A673 (cell line): Measurements from ENCODE around the gene SLIT3. TPM values are rescaled to one million over a fixed set of nuclear protein-coding genes. Genes with fewer than 3 reads are reported as not detected.

ENCODE experiments used
- BruUV-seq: library from RNA; stranded (reverse); fragments of 400-500 nt; replicated peaks from 2 replicates; lab custom pipeline; 2021; lab: Mats Ljungman, UMichigan
- CTCF ChIA-PET: fragments of 300-600 bp; sonication (Branson Sonifier 250); formaldehyde crosslinking; loops from one replicate; lab custom pipeline; 2022; ENCODE audit warnings: antibody characterized with exemption; lab: Charles Lee
- POLR2A ChIA-PET: fragments of 300-600 bp; sonication (Branson Sonifier 250); formaldehyde crosslinking; loops from one replicate; lab custom pipeline; 2022; ENCODE audit warnings: antibody characterized with exemption; ENCODE audit not compliant: low non-redundant PET; lab: Charles Lee
- DNase-seq: peaks from one replicate; pipeline ENCODE4 v3.0.0-alpha.2; 2015; ENCODE audit warnings: low spot score
- H3K27ac ChIP-seq: fragments of 200-600 bp; sonication (generic); 2 replicates; pipeline ENCODE4 v1.5.1; 2016; ENCODE audit warnings: mixed run types, low read depth, mild to moderate bottlenecking, mixed read lengths, antibody characterized with exemption, low read length; ENCODE audit not compliant: poor library complexity, severe bottlenecking
- H3K27me3 ChIP-seq: fragments of 200-600 bp; sonication (generic); replicated peaks from 2 replicates; pipeline ENCODE4 v1.6.1; 2017; ENCODE audit warnings: mixed run types, low read depth, mild to moderate bottlenecking, mixed read lengths, antibody characterized with exemption, low read length; ENCODE audit not compliant: insufficient read depth, poor library complexity
- H3K36me3 ChIP-seq: fragments of 200-600 bp; sonication (generic); 2 replicates; pipeline ENCODE4 v1.6.1; 2016; ENCODE audit warnings: mixed run types, mild to moderate bottlenecking, mixed read lengths, antibody characterized with exemption, low read length; ENCODE audit not compliant: insufficient read depth, poor library complexity, severe bottlenecking
- H3K4me1 ChIP-seq: fragments of 200-600 bp; sonication (generic); 2 replicates; pipeline ENCODE4 v1.6.1; 2017; ENCODE audit warnings: mixed run types, mild to moderate bottlenecking, mixed read lengths, antibody characterized with exemption, low read length; ENCODE audit not compliant: insufficient read depth, poor library complexity, severe bottlenecking
- H3K4me3 ChIP-seq: fragments of 200-600 bp; sonication (generic); 2 replicates; pipeline ENCODE4 v1.5.1; 2016; ENCODE audit warnings: low read depth, mixed run types, mild to moderate bottlenecking, mixed read lengths, low read length; ENCODE audit not compliant: poor library complexity, severe bottlenecking
- H3K9me3 ChIP-seq: fragments of 200-600 bp; sonication (generic); 2 replicates; pipeline ENCODE4 v1.6.1; 2016; ENCODE audit warnings: mixed run types, low read depth, mild to moderate bottlenecking, mixed read lengths, antibody characterized with exemption, low read length; ENCODE audit not compliant: poor library complexity, severe bottlenecking
- CTCF ChIP-seq: fragments of 300-800, 200-600 bp; sonication (generic); conservative IDR thresholded peaks from 2 replicates; pipeline ENCODE4 v1.5.1; 2017; ENCODE audit warnings: low read depth, mild to moderate bottlenecking, antibody characterized with exemption, low read length, moderate library complexity, mixed read lengths
- EZH2 ChIP-seq: fragments of 200-600 bp; sonication (generic); IDR thresholded peaks from 2 replicates; pipeline ENCODE4 v1.6.1; 2017; ENCODE audit warnings: borderline replicate concordance, low read depth, mild to moderate bottlenecking, mixed read lengths, antibody characterized with exemption, low read length; ENCODE audit not compliant: poor library complexity, severe bottlenecking
- intact Hi-C: fragments of 100-400 bp; cut with micrococcal nuclease; formaldehyde crosslinking; loops from one replicate; pipeline ENCODE4 v1.10.0; 2022; ENCODE audit not compliant: unreplicated experiment
- total RNA-seq: library from RNA; stranded (reverse); gene quantifications from 2 replicates; pipeline ENCODE4 v1.2.3, GENCODE V29; 2021

SLIT3 gene
- total RNA-seq, 1 experiment from 2014 or later = not detected

GRCh38 chr5:169272731-169273427 lies 28.1 kb downstream of the SLIT3 start:
- BruUV-seq = no TSS peak
- H3K27ac ChIP-seq = no peak overlapping the region
- no peaks in the 10 kb centered on the region for H3K4me1 ChIP-seq
- H3K4me3 ChIP-seq = no peak overlapping the region
- intact Hi-C loops = no loop called here
- H3K9me3 ChIP-seq = no peaks in the 10 kb centered on the region
- ChIA-PET CTCF (no interaction called here), POLR2A (no interaction called here)
- TF ChIP-seq CTCF = no peak
- TF ChIP-seq EZH2 = no peak
- H3K36me3 ChIP-seq = no peaks in the 10 kb centered on the region
- no peaks in the 10 kb centered on the region for H3K27me3 ChIP-seq
- DNase-seq = no peak

- no peak overlapping the region for H3K27ac ChIP-seq
Observed at GRCh38 chr5:169272111-169272510, 28.8 kb downstream of the SLIT3 start.

GRCh38 chr5:169270827-169271226 lies 30.1 kb downstream of the SLIT3 start:
- ChIA-PET POLR2A (no interaction called here), CTCF (no interaction called here)
- H3K27me3 ChIP-seq = no peaks in the 10 kb centered on the region
- TF ChIP-seq EZH2 (no peak), CTCF (no peak)
- H3K27ac ChIP-seq = no peak overlapping the region
- intact Hi-C loops = no loop called here
- no peak for DNase-seq
- H3K36me3 ChIP-seq = no peaks in the 10 kb centered on the region
- no TSS peak for BruUV-seq
- no peaks in the 10 kb centered on the region for H3K9me3 ChIP-seq
- H3K4me1 ChIP-seq = no peaks in the 10 kb centered on the region
- no peak overlapping the region for H3K4me3 ChIP-seq

More at GRCh38 chr5:169272111-169272510, 28.8 kb downstream of the SLIT3 start:
- POLR2A ChIA-PET = no interaction called here
- TF ChIP-seq EZH2 = no peak
- TF ChIP-seq CTCF = no peak
- no peak overlapping the region for H3K4me3 ChIP-seq
- intact Hi-C loops = no loop called here
- H3K9me3 ChIP-seq = no peaks in the 10 kb centered on the region
- CTCF ChIA-PET = no interaction called here
- no peaks in the 10 kb centered on the region for H3K36me3 ChIP-seq
- H3K27me3 ChIP-seq = no peaks in the 10 kb centered on the region
- BruUV-seq = no TSS peak
- H3K4me1 ChIP-seq = no peaks in the 10 kb centered on the region
- no peak for DNase-seq
